Ovary (tissue), 9 donors: Measurements from ENCODE around the gene ABCC4. TPM values are rescaled to one million over a fixed set of nuclear protein-coding genes. Genes with fewer than 3 reads are reported as not detected.
"Not testable (repeated sequence)": the region's sequence is repeated elsewhere in the genome, so short reads cannot be mapped to it uniquely, and the experiment has no call there.

Experiments
- DNase-seq, 5 donors: peaks; one replicate each; pipeline ENCODE4 v3.0.0-alpha.2; 2019 to 2020
- H3K27ac ChIP-seq, 2 donors: fragments of 200-600 bp; one replicate each; pipeline versions ENCODE4 v1.5.1 to v1.8.0; 2019 to 2022
- H3K27me3 ChIP-seq: fragments of 200-600 bp; one replicate; pipeline ENCODE4 v1.8.0; 2022
- H3K36me3 ChIP-seq: fragments of 200-600 bp; sonication (generic); one replicate; pipeline ENCODE4 v1.5.1; 2019
- H3K4me1 ChIP-seq: one replicate; pipeline ENCODE4 v1.8.1; 2013; ENCODE audit warnings: mild to moderate bottlenecking, moderate library complexity; ENCODE audit not compliant: insufficient read depth
- H3K4me3 ChIP-seq: fragments of 200-600 bp; sonication (generic); one replicate; pipeline ENCODE4 v1.5.1; 2017
- H3K9me3 ChIP-seq, 2 donors: fragments of 200-600 bp in 1 of 2; sonication (generic) in 1 of 2; one replicate each; pipeline versions ENCODE4 v1.5.1 to v1.8.1; 2013 to 2019; ENCODE audit warnings: mild to moderate bottlenecking in 1 of 2, moderate library complexity in 1 of 2
- CTCF ChIP-seq, 3 donors: fragments of 450-650 bp in 2 of 3; fragments of 200-600 bp in 1 of 3; IDR thresholded peaks; one replicate each; pipeline versions ENCODE4 v1.5.1 to v1.8.0; 2016 to 2022; ENCODE audit warnings: antibody characterized with exemption in 3 of 3, mild to moderate bottlenecking in 1 of 3
- EP300 ChIP-seq: sonication (generic); formaldehyde crosslinking; IDR thresholded peaks from one replicate; pipeline ENCODE4 v1.6.1; 2017; ENCODE audit warnings: antibody characterized with exemption
- POLR2A ChIP-seq: fragments of 450-650 bp; IDR thresholded peaks from one replicate; pipeline ENCODE4 v1.6.1; 2017; ENCODE audit warnings: antibody characterized with exemption, mild to moderate bottlenecking, moderate library complexity
- WGBS, 3 donors: extraction: QIAGEN DNeasy Blood & Tissue Kit in 1 of 3; methylation state at CpG; one replicate each; pipeline versions ENCODE4 v1.1.5 to v1.1.7; 2013 to 2017; 5-methylcytosine and 5-hydroxymethylcytosine counted together
- intact Hi-C, 4 donors: fragments of 100-400 bp; cut with DNase I; formaldehyde crosslinking; loops; one replicate each; pipeline versions ENCODE4 v1.11.0 to v1.15.1; 2022 to 2023
- polyA plus RNA-seq, 2 donors: library from polyadenylated mRNA; stranded (reverse); fragments of 200-250 nt in 1 of 2; fragments of 350-450 nt in 1 of 2; fragmentation: Illumina TruSeq in 1 of 2; extraction: RNeasy Lipid Tissue Mini Kit (QIAGEN cat#74804) in 1 of 2; gene quantifications; one replicate each; pipeline ENCODE4 v1.2.3, GENCODE V29; 2013 to 2014
- total RNA-seq, 7 donors: library from RNA; depleted of rRNA in 2 of 7; stranded (reverse); fragments of >200 nt in 2 of 7; fragmentation: NEBNext Ultra II Directional in 3 of 7; extraction: Animal tissue kit (Norgen Biotek cat#: 25700) in 3 of 7; gene quantifications; one replicate each; pipeline versions ENCODE4 v1.1.0 to v1.2.4, GENCODE V29; 2016 to 2023
- donor health status: DM: no; HTN: no; CAD: no; lungs with moderate emphysema.
- donor health status: DM: no; HTN: no; CAD: no.
- donor health status: Bipolar disorder and iron deficiency.
- donor health status: DM: yes; HTN: yes; CAD: no.
- donor health status: DM: no; HTN: no; CAD: no.
- donor health status: DM: yes; HTN: yes; CAD: no.

The ABCC4 gene
- total and polyA plus RNA-seq, 9 donors, result 6.1 to 28.5 (median 11.5) TPM

- intact Hi-C loops, result no loop called here
- no peak overlapping the region for H3K4me3 ChIP-seq
- no peaks in the 10 kb centered on the region for H3K36me3 ChIP-seq
- peaks cover 8% of the 10 kb centered on the region for H3K4me1 ChIP-seq
- no peak overlapping the region for H3K27ac ChIP-seq
- no peak for DNase-seq
- H3K9me3 ChIP-seq, result no peaks in the 10 kb centered on the region
- H3K27me3 ChIP-seq, result no peaks in the 10 kb centered on the region
- WGBS, 3 donors, result 86 to 90% (median 87%) methylated on average over 3 of the region's 3 CpGs
- TF ChIP-seq CTCF (IDR thresholded peaks at IDR 0.05), result no peak
These were observed 31.5 kb downstream of the ABCC4 start for GRCh38 chr13:95269756-95270155.

GRCh38 chr13:95268343-95269065 lies 32.7 kb downstream of the ABCC4 start:
- intact Hi-C loops, H3K27ac ChIP-seq, H3K27me3 ChIP-seq, H3K4me1 ChIP-seq, H3K9me3 ChIP-seq, DNase-seq, H3K36me3 ChIP-seq, H3K4me3 ChIP-seq: not testable (repeated sequence)
- 90 to 94% (median 92%) methylated on average over 16 of the region's 16 CpGs for WGBS, 3 donors

GRCh38 chr13:95267662-95268342 lies 33.4 kb downstream of the ABCC4 start:
- no peaks in the 10 kb centered on the region for H3K36me3 ChIP-seq
- intact Hi-C loops, result no loop called here
- TF ChIP-seq POLR2A, result no peak
- TF ChIP-seq EP300, result no peak
- TF ChIP-seq CTCF (IDR thresholded peaks at IDR 0.05), result no peak
- peaks cover 3% of the 10 kb centered on the region for H3K4me1 ChIP-seq
- no peaks in the 10 kb centered on the region for H3K9me3 ChIP-seq
- H3K27ac ChIP-seq, result no peak overlapping the region
- WGBS, 3 donors, result 67 to 78% (median 77%) methylated on average over 6 of the region's 6 CpGs
- no peak overlapping the region for H3K4me3 ChIP-seq
- DNase-seq, result no peak
- H3K27me3 ChIP-seq, result no peaks in the 10 kb centered on the region

GRCh38 chr13:95264225-95264624 lies 37.0 kb downstream of the ABCC4 start:
- H3K36me3 ChIP-seq, result no peaks in the 10 kb centered on the region
- TF ChIP-seq EP300 (no peak), POLR2A (no peak), CTCF (IDR thresholded peaks at IDR 0.05) (no peak)
- DNase-seq, result no peak
- no peak overlapping the region for H3K4me3 ChIP-seq
- intact Hi-C loops, result no loop called here
- no peaks in the 10 kb centered on the region for H3K4me1 ChIP-seq
- 89 to 91% (median 90%) methylated on average over 3 of the region's 3 CpGs for WGBS, 3 donors
- no peaks in the 10 kb centered on the region for H3K27me3 ChIP-seq
- no peak overlapping the region for H3K27ac ChIP-seq
- H3K9me3 ChIP-seq, result no peaks in the 10 kb centered on the region

GRCh38 chr13:95262837-95263384 lies 38.3 kb downstream of the ABCC4 start:
- H3K4me3 ChIP-seq, result no peak overlapping the region
- WGBS, 3 donors, result 95 to 96% (median 96%) methylated on average over 9 of the region's 9 CpGs
- DNase-seq, result no peak
- no peaks in the 10 kb centered on the region for H3K36me3 ChIP-seq
- H3K9me3 ChIP-seq, result no peaks in the 10 kb centered on the region
- no peaks in the 10 kb centered on the region for H3K4me1 ChIP-seq
- no peak overlapping the region for H3K27ac ChIP-seq
- intact Hi-C loops, result no loop called here
- no peaks in the 10 kb centered on the region for H3K27me3 ChIP-seq
- TF ChIP-seq EP300 (no peak), POLR2A (no peak), CTCF (IDR thresholded peaks at IDR 0.05) (no peak)
